Activated naive CD4-positive, alpha-beta T cell treated with anti-CD3 and anti-CD28 coated beads, Interleukin-2, amount 10 ng/mL, durations not matched to agents 7 days and 5 days (primary cell): ENCODE data around the gene CHTF8.

Experiments used
- CTCF ChIA-PET: fragments of 350-600 bp; sonication (Branson Sonifier 250); formaldehyde crosslinking; loops from one replicate; lab custom pipeline; 2021; ENCODE audit warnings: antibody characterized with exemption; lab: Charles Lee
- DNase-seq: peaks from one replicate; pipeline ENCODE4 v3.0.0-alpha.2; 2020
- H3K27ac Mint-ChIP-seq: one replicate; pipeline ENCODE4 v1.8.0; 2021; ENCODE audit warnings: mild to moderate bottlenecking, moderate library complexity, mixed read lengths
- H3K27me3 Mint-ChIP-seq: one replicate; pipeline ENCODE4 v1.8.0; 2021; ENCODE audit warnings: mild to moderate bottlenecking, mixed read lengths
- H3K36me3 Mint-ChIP-seq: one replicate; pipeline ENCODE4 v1.8.0; 2021; ENCODE audit warnings: mixed read lengths
- H3K4me1 Mint-ChIP-seq: one replicate; pipeline ENCODE4 v1.8.0; 2021; ENCODE audit warnings: mixed read lengths
- H3K4me3 Mint-ChIP-seq: one replicate; pipeline ENCODE4 v1.8.0; 2021; ENCODE audit warnings: mild to moderate bottlenecking, moderate library complexity, mixed read lengths
- H3K9me3 Mint-ChIP-seq: one replicate; pipeline ENCODE4 v1.8.0; 2021; ENCODE audit warnings: mixed read lengths

CHTF8 gene

GRCh38 chr16:69114976-69115355 lies 17.4 kb downstream of the CHTF8 start:
- Mint-ChIP-seq H3K4me3 (no peak overlapping the region), H3K27me3 (no peaks in the 10 kb centered on the region), H3K4me1 (no peaks in the 10 kb centered on the region), H3K9me3 (no peaks in the 10 kb centered on the region), H3K36me3 (peaks cover 20% of the 10 kb centered on the region), H3K27ac (no peak overlapping the region)
- DNase-seq, result no peak
- CTCF ChIA-PET, result interaction anchor here (1.3 to 5.4 kb wide), 2 partner anchors 10 to 524 kb away, joined by 4 to 53 read pairs; no protein-coding TSS in a partner anchor

GRCh38 chr16:69114346-69114975 lies 17.9 kb downstream of the CHTF8 start:
- Mint-ChIP-seq H3K36me3 (peaks cover 19% of the 10 kb centered on the region), H3K4me1 (no peaks in the 10 kb centered on the region), H3K27ac (no peak overlapping the region), H3K9me3 (no peaks in the 10 kb centered on the region), H3K27me3 (peaks cover under 1% of the 10 kb centered on the region), H3K4me3 (no peak overlapping the region)
- DNase-seq, result no peak
- CTCF ChIA-PET, result interaction anchor here (0.6 to 5.4 kb wide), 5 partner anchors 9 to 20 kb away, joined by 3 to 53 read pairs (median 3); partner anchors contain the start of gene HAS3

- H3K9me3 Mint-ChIP-seq, result no peaks in the 10 kb centered on the region
- no peak overlapping the region for H3K27ac Mint-ChIP-seq
- peaks cover 13% of the 10 kb centered on the region for H3K27me3 Mint-ChIP-seq
- peaks cover under 1% of the 10 kb centered on the region for H3K4me1 Mint-ChIP-seq
- no peak for DNase-seq
- peaks cover 14% of the 10 kb centered on the region for H3K36me3 Mint-ChIP-seq
- CTCF ChIA-PET, result interaction anchor here (1.0 to 5.4 kb wide), 11 partner anchors 8 to 585 kb away, joined by 3 to 53 read pairs (median 4); partner anchors contain the start of gene HAS3
- no peak overlapping the region for H3K4me3 Mint-ChIP-seq
Measured at GRCh38 chr16:69113216-69113615, 19.2 kb downstream of the CHTF8 start.

- Mint-ChIP-seq H3K4me3 (no peak overlapping the region), H3K27ac (no peak overlapping the region), H3K4me1 (peaks cover 5% of the 10 kb centered on the region), H3K27me3 (peaks cover 20% of the 10 kb centered on the region), H3K36me3 (peaks cover 10% of the 10 kb centered on the region), H3K9me3 (no peaks in the 10 kb centered on the region)
- CTCF ChIA-PET, result interaction anchor here (0.6 to 5.4 kb wide), 12 partner anchors 11 to 584 kb away, joined by 3 to 53 read pairs (median 4); no protein-coding TSS in a partner anchor
- peak; percentile 64 for DNase-seq
Measured at GRCh38 chr16:69112285-69113129, 19.9 kb downstream of the CHTF8 start.

GRCh38 chr16:69111876-69112230 lies 20.5 kb downstream of the CHTF8 start:
- Mint-ChIP-seq H3K9me3 (no peaks in the 10 kb centered on the region), H3K27ac (no peak overlapping the region), H3K36me3 (peaks cover 9% of the 10 kb centered on the region), H3K4me3 (no peak overlapping the region), H3K27me3 (peaks cover 27% of the 10 kb centered on the region), H3K4me1 (peaks cover 10% of the 10 kb centered on the region)
- CTCF ChIA-PET, result interaction anchor here (0.7 to 5.4 kb wide), 9 partner anchors 11 to 626 kb away, joined by 3 to 53 read pairs (median 4); no protein-coding TSS in a partner anchor
- DNase-seq, result no peak

GRCh38 chr16:69111216-69111875 lies 21.0 kb downstream of the CHTF8 start:
- Mint-ChIP-seq H3K4me3 (no peak overlapping the region), H3K27ac (no peak overlapping the region), H3K36me3 (peaks cover 7% of the 10 kb centered on the region), H3K4me1 (peaks cover 12% of the 10 kb centered on the region), H3K27me3 (peaks cover 32% of the 10 kb centered on the region), H3K9me3 (no peaks in the 10 kb centered on the region)
- CTCF ChIA-PET, result interaction anchor here (0.6 to 5.4 kb wide), 12 partner anchors 12 to 625 kb away, joined by 3 to 53 read pairs (median 3); no protein-coding TSS in a partner anchor
- no peak for DNase-seq

- CTCF ChIA-PET, result interaction anchor here (0.7 to 1.8 kb wide), 5 partner anchors 13 to 557 kb away, joined by 3 to 6 read pairs (median 3); no protein-coding TSS in a partner anchor
- peaks cover 7% of the 10 kb centered on the region for H3K36me3 Mint-ChIP-seq
- H3K4me1 Mint-ChIP-seq, result peaks cover 16% of the 10 kb centered on the region
- peaks cover 39% of the 10 kb centered on the region for H3K27me3 Mint-ChIP-seq
- no peak overlapping the region for H3K4me3 Mint-ChIP-seq
- H3K9me3 Mint-ChIP-seq, result no peaks in the 10 kb centered on the region
- DNase-seq, result no peak
- no peak overlapping the region for H3K27ac Mint-ChIP-seq
Measured at GRCh38 chr16:69110406-69110805, 22.0 kb downstream of the CHTF8 start.

GRCh38 chr16:69109486-69110270 lies 22.7 kb downstream of the CHTF8 start:
- Mint-ChIP-seq H3K4me3 (no peak overlapping the region), H3K4me1 (peaks cover 20% of the 10 kb centered on the region), H3K36me3 (peaks cover 6% of the 10 kb centered on the region), H3K27me3 (peaks cover 46% of the 10 kb centered on the region), H3K27ac (no peak overlapping the region), H3K9me3 (no peaks in the 10 kb centered on the region)
- DNase-seq, result no peak
- CTCF ChIA-PET, result interaction anchor here (1.2 to 1.8 kb wide), 3 partner anchors 13 to 557 kb away, joined by 3 to 6 read pairs (median 4); no protein-coding TSS in a partner anchor

GRCh38 chr16:69108905-69109252 lies 23.5 kb downstream of the CHTF8 start:
- H3K9me3 Mint-ChIP-seq, result no peaks in the 10 kb centered on the region
- CTCF ChIA-PET, result interaction anchor here (1.3 to 1.8 kb wide), 2 partner anchors 15 to 28 kb away, joined by 3 to 4 read pairs; no protein-coding TSS in a partner anchor
- no peak overlapping the region for H3K27ac Mint-ChIP-seq
- no peak overlapping the region for H3K4me3 Mint-ChIP-seq
- DNase-seq, result no peak
- peaks cover 4% of the 10 kb centered on the region for H3K36me3 Mint-ChIP-seq
- H3K4me1 Mint-ChIP-seq, result peaks cover 20% of the 10 kb centered on the region
- peaks cover 54% of the 10 kb centered on the region for H3K27me3 Mint-ChIP-seq

- H3K9me3 Mint-ChIP-seq, result no peaks in the 10 kb centered on the region
- no peak overlapping the region for H3K4me3 Mint-ChIP-seq
- no peak overlapping the region for H3K27ac Mint-ChIP-seq
- H3K36me3 Mint-ChIP-seq, result peaks cover 4% of the 10 kb centered on the region
- peaks cover 60% of the 10 kb centered on the region for H3K27me3 Mint-ChIP-seq
- CTCF ChIA-PET, result interaction anchor here (0.5 to 1.8 kb wide), 3 partner anchors 15 to 80 kb away, joined by 3 to 4 read pairs (median 3); no protein-coding TSS in a partner anchor
- peaks cover 20% of the 10 kb centered on the region for H3K4me1 Mint-ChIP-seq
- DNase-seq, result no peak
Measured at GRCh38 chr16:69108064-69108904, 24.1 kb downstream of the CHTF8 start.

- H3K27me3 Mint-ChIP-seq, result peaks cover 68% of the 10 kb centered on the region
Measured at GRCh38 chr16:69107316-69107962, 24.9 kb downstream of the CHTF8 start.

More at GRCh38 chr16:69107316-69107962, 24.9 kb downstream of the CHTF8 start:
- Mint-ChIP-seq H3K36me3 (peaks cover 4% of the 10 kb centered on the region), H3K9me3 (no peaks in the 10 kb centered on the region), H3K27ac (no peak overlapping the region), H3K4me3 (peak overlapping the region; percentile 52), H3K4me1 (peaks cover 20% of the 10 kb centered on the region)
- CTCF ChIA-PET, result interaction anchor here (0.5 to 1.8 kb wide), 3 partner anchors 16 to 107 kb away, joined by 3 to 5 read pairs (median 4); no protein-coding TSS in a partner anchor
- no peak for DNase-seq
